ENCODE measurements around the gene PLCB1. TPM values are rescaled to one million over a fixed set of nuclear protein-coding genes. Genes with fewer than 3 reads are reported as not detected.

PLCB1 gene
- total RNA-seq, 2 experiments from 2014 or later: 1.0 to 1.2 TPM

DNA sequence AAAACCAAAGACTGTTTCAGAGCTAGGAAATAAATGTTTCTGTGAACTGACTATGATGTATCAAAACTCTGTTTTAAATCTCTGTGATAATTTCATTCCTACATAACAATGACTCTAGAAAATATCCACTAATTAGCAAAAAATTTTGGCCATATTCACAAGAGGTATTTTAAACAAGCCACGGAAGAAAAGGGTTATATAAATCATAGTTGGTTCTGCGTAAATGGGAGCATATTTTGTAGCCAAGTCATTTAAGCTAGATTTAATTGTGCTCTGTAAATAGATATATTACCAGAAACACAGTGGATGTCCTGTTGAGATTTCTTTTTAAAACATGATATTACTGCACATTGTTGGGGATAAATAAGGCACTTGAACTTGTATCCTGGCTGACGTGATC is 520.3 kb downstream of the PLCB1 start:
- POLR2A ChIA-PET: no interaction called here
- no peak overlapping the region for H3K4me3 Mint-ChIP-seq
- no peaks in the 10 kb centered on the region for H3K36me3 Mint-ChIP-seq (ENCODE audit: low read depth)
- no peaks in the 10 kb centered on the region for H3K27me3 Mint-ChIP-seq
- H3K27ac Mint-ChIP-seq: no peak overlapping the region
- H3K9me3 Mint-ChIP-seq: no peaks in the 10 kb centered on the region
- CTCF ChIA-PET: no interaction called here
- H3K4me1 Mint-ChIP-seq: no peaks in the 10 kb centered on the region
- DNase-seq: no peak

DNA sequence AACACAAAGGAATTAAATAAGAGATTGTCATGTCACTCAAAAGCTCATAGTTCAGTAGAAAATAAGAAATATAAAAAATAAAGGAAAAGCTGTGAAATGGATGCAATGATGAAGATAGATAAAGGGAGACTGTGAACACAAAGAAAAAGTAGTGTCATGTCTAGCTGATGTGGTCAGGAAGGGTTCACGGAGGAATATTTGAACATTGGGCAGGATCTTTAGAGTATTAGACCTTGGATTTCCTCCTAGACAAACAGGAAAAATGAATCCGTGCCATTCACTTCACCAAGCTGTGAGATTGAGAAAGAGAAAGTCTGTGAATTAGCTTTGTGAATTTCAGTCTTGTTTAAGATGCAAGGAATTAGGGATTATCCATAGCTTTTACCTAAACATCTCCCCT is 522.4 kb downstream of the PLCB1 start:
- H3K27ac Mint-ChIP-seq: no peak overlapping the region
- POLR2A ChIA-PET: no interaction called here
- CTCF ChIA-PET: interaction anchor here (1.0 kb wide), 1 partner anchor 8 kb away, joined by 3 read pairs; no protein-coding TSS in a partner anchor
- no peak for DNase-seq
- H3K9me3 Mint-ChIP-seq: no peaks in the 10 kb centered on the region
- H3K27me3 Mint-ChIP-seq: no peaks in the 10 kb centered on the region
- no peak overlapping the region for H3K4me3 Mint-ChIP-seq
- no peaks in the 10 kb centered on the region for H3K4me1 Mint-ChIP-seq
- H3K36me3 Mint-ChIP-seq (ENCODE audit: low read depth): no peaks in the 10 kb centered on the region

DNA sequence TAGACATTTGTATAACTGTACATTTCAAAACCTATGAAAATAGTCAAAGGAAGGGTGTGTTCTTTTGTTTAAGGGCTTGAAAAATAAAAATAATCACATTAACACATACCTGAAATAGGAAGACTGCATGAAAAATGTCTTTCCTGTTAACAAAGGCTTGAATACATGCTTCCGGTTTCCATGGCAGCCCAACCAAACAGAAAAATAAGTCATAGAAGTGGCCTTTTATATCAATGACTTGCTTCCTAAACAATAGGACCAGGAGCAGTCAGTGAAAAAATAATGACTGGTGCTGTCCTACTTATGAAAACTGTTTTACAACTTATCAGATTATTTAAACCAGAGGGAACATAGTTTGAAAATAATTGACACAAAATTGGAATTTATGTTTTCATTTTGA is 524.3 kb downstream of the PLCB1 start:
- no peaks in the 10 kb centered on the region for H3K4me1 Mint-ChIP-seq
- no peak for DNase-seq
- H3K36me3 Mint-ChIP-seq (ENCODE audit: low read depth): no peaks in the 10 kb centered on the region
- no peaks in the 10 kb centered on the region for H3K27me3 Mint-ChIP-seq
- H3K4me3 Mint-ChIP-seq: no peak overlapping the region
- CTCF ChIA-PET: no interaction called here
- no peak overlapping the region for H3K27ac Mint-ChIP-seq
- POLR2A ChIA-PET: no interaction called here
- H3K9me3 Mint-ChIP-seq: no peaks in the 10 kb centered on the region

DNA sequence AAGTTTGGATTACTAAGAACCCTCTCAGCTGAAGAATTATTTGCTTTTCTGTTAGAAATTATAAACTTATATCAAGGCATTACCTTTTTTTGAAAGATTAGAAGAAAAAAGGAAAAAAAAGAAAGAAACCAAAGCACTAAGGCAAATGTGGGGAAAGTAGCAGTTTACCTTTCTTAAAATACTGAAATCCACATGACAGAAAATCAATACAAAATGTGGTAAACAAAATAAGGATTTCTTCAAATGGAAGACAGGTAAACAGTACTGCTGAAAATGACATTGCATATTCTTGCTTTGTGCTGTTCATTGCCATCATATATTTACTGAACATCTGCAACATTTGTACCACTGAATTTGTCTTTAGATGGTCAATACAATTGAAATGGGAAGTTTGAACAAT is 525.6 kb downstream of the PLCB1 start:
- no peaks in the 10 kb centered on the region for H3K27me3 Mint-ChIP-seq
- DNase-seq: no peak
- no peak overlapping the region for H3K4me3 Mint-ChIP-seq
- no peaks in the 10 kb centered on the region for H3K4me1 Mint-ChIP-seq
- ChIA-PET CTCF (no interaction called here), POLR2A (no interaction called here)
- H3K36me3 Mint-ChIP-seq (ENCODE audit: low read depth): no peaks in the 10 kb centered on the region
- H3K9me3 Mint-ChIP-seq: no peaks in the 10 kb centered on the region
- no peak overlapping the region for H3K27ac Mint-ChIP-seq

DNA sequence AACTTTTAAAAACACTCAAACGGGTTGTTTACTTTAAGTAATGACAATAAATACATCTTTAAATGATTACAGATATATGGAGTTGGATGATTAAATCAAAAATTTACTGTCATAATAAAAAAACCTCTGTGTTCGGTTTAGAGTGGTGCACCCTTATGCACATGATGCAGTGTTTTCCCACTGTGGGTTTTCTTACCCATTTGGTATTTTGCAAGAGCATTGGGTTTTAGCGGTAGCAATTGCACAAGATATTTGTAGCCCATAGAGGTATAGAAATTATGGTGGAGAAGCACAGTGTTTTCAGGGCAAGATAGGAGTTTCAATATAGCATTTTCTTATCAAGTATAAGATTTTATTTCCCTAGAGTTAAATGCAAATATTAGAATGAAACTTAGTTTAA is 526.0 kb downstream of the PLCB1 start:
- ChIA-PET POLR2A (no interaction called here), CTCF (no interaction called here)
- no peaks in the 10 kb centered on the region for H3K36me3 Mint-ChIP-seq (ENCODE audit: low read depth)
- H3K9me3 Mint-ChIP-seq: no peaks in the 10 kb centered on the region
- H3K27me3 Mint-ChIP-seq: no peaks in the 10 kb centered on the region
- no peak overlapping the region for H3K27ac Mint-ChIP-seq
- H3K4me3 Mint-ChIP-seq: no peak overlapping the region
- no peak for DNase-seq
- no peaks in the 10 kb centered on the region for H3K4me1 Mint-ChIP-seq

DNA sequence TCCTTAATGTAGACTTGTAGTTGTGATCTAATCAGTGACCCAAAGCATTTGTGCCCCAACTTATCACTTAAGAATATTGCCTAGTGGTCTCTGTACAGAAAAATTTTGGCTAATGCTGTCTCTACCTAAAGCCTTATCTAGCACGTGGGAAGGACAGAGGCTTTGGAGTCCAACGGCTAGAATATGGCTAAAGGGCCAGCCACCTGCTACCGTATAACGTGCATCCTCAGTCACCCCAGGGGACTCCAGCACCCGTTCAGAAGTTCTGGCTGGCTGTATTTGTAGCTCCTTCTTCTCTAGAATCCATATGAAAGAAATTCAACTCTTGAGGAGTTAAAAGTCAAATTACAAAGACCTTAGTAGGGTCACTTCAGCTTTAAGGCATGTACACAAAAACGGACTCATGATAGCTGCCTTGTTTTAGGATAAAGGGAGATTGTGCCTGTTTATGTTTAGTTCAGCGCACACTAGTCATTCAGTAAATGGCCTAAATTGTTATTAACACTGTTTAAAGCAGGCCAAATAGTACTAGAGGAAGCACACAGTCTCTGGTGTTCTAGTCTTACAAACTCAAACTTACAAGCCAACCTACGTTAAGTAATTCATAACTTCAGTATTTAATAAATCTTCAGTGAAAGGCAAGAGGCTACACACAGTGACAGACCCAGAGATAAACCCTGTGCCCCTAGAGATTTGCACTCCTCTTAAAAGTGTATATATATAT is 529.3 kb downstream of the PLCB1 start:
- POLR2A ChIA-PET: no interaction called here
- H3K27me3 Mint-ChIP-seq: no peaks in the 10 kb centered on the region
- H3K36me3 Mint-ChIP-seq (ENCODE audit: low read depth): no peaks in the 10 kb centered on the region
- H3K4me1 Mint-ChIP-seq: no peaks in the 10 kb centered on the region
- DNase-seq: no peak
- H3K27ac Mint-ChIP-seq: no peak overlapping the region
- CTCF ChIA-PET: no interaction called here
- no peaks in the 10 kb centered on the region for H3K9me3 Mint-ChIP-seq
- H3K4me3 Mint-ChIP-seq: no peak overlapping the region

DNA sequence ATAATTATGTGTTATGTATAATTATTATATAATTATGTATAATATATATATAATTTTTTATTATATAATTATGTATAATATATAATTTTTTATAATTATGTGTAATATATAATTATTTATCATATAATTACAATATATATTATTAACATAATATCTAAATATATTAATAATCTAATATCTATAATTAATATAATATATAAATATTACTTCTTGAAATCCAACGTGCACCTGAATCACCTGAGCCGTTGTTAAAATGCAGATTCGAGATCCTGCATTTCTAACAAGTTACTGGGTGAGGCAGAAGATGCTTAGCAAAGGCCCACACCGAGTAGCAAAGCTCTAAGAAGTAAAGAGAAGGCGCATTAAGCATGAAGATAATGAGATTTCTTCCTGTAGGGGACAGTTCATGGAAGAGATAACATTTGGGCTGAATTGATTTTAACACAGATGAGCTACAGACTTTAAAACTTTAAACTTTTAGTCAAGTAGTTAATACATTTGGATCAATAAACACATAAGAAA is 530.4 kb downstream of the PLCB1 start:
- POLR2A ChIA-PET: no interaction called here
- CTCF ChIA-PET: no interaction called here
- no peaks in the 10 kb centered on the region for H3K36me3 Mint-ChIP-seq (ENCODE audit: low read depth)
- no peaks in the 10 kb centered on the region for H3K9me3 Mint-ChIP-seq
- H3K27me3 Mint-ChIP-seq: no peaks in the 10 kb centered on the region
- DNase-seq: no peak
- no peak overlapping the region for H3K4me3 Mint-ChIP-seq
- no peak overlapping the region for H3K27ac Mint-ChIP-seq
- H3K4me1 Mint-ChIP-seq: no peaks in the 10 kb centered on the region

DNA sequence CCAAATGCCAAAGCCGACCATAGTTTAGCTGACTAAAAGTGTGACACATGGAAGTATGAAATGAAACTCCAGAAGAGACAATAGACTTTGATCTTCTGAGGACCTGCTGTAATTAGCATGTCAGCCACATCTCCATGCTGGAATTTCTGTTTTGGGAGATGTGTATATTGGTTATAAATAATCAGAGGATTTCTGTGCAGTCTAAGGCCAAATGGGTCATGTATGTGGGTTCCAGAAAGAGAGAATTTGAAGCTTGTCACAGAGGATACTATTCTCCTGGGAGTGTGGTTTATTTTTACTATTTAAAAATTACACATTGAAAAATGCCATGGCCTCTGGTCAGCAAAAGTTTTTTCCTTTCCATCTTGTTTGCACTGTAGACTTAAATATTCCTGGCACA is 531.4 kb downstream of the PLCB1 start:
- H3K27ac Mint-ChIP-seq: no peak overlapping the region
- H3K4me1 Mint-ChIP-seq: no peaks in the 10 kb centered on the region
- no peak for DNase-seq
- no peak overlapping the region for H3K4me3 Mint-ChIP-seq
- H3K36me3 Mint-ChIP-seq (ENCODE audit: low read depth): no peaks in the 10 kb centered on the region
- H3K9me3 Mint-ChIP-seq: no peaks in the 10 kb centered on the region
- H3K27me3 Mint-ChIP-seq: no peaks in the 10 kb centered on the region
- CTCF ChIA-PET: no interaction called here
- POLR2A ChIA-PET: no interaction called here

DNA sequence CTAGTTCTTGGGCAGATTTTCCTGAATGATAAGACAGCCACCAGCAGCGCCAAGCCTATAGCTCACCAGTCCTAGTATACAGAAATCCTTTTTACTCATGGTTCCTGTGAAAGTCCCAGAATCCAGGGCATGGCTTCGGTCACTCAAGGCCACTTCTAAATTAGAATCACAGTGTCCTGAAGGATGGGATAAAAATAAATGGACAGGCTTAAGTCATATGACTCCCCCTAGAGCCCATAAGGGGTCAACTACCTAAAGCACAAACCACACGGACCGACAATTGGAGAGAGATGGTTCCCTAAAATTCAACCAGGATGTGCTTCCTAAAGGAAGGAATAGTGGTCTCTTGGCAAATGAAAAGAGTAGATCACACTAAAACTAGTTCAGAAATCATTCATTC is 532.7 kb downstream of the PLCB1 start:
- Mint-ChIP-seq H3K27me3 (peaks cover 3% of the 10 kb centered on the region), H3K4me3 (no peak overlapping the region), H3K36me3 (ENCODE audit: low read depth) (no peaks in the 10 kb centered on the region), H3K4me1 (peaks cover 3% of the 10 kb centered on the region), H3K27ac (no peak overlapping the region), H3K9me3 (no peaks in the 10 kb centered on the region)
- no peak for DNase-seq
- ChIA-PET CTCF (no interaction called here), POLR2A (no interaction called here)

DNA sequence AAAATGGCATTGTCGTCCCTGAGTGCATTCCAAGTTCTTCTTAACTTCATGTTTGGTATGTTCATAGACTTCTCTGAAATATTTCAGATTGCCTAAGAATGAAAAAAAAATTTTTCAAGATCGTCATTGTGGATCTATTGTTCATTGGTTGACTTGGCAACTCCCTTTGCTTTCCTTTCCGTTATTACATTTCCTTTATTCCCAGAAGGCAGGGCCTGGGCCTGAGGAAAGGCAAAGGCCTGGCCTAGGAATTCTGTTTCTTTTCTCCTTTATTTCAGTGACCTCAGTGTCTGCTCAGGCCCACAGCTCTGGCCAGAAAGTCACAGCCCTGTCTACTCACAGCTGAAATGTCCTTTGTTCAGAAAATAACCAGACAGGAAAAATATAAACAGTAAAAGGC is 535.2 kb downstream of the PLCB1 start:
- ChIA-PET POLR2A (no interaction called here), CTCF (no interaction called here)
- Mint-ChIP-seq H3K9me3 (no peaks in the 10 kb centered on the region), H3K27ac (no peak overlapping the region), H3K27me3 (peaks cover 3% of the 10 kb centered on the region), H3K36me3 (ENCODE audit: low read depth) (no peaks in the 10 kb centered on the region), H3K4me3 (no peak overlapping the region), H3K4me1 (peaks cover 9% of the 10 kb centered on the region)
- DNase-seq: no peak

DNA sequence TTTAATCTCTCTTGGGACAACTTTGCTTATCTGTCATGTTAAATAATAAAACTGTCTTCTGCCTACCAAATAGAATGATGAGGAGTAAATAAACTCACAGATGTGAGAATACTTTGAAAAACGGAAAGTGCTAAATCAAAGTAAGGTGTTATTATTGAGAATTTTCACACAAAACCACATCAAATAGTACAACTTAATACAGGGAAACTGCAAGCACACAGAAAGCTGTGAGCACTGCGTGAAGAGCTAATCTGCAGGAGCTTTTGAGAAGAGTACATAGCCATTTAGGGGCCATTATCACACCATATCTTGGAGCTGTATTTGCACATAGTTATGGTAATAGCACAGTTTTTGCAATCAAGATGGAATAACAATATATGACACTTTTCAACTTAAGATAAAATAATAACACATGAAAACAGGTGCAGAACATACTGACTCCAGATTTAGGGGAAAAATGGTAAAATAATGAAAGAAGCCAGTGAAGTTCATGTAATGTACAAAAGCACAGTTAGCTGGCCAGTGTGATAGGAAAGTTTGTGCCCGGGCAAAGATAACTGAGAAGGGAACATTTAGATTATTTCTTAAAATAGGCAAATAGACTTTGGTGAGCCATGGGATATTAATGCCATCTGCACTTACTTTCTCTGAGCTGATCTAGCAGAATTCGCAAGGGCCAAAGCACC is 538.3 kb downstream of the PLCB1 start:
- Mint-ChIP-seq H3K27me3 (peaks cover 3% of the 10 kb centered on the region), H3K27ac (no peak overlapping the region), H3K4me3 (no peak overlapping the region), H3K4me1 (peaks cover 9% of the 10 kb centered on the region), H3K9me3 (peaks cover under 1% of the 10 kb centered on the region), H3K36me3 (ENCODE audit: low read depth) (no peaks in the 10 kb centered on the region)
- CTCF ChIA-PET: no interaction called here
- POLR2A ChIA-PET: no interaction called here
- DNase-seq: no peak

DNA sequence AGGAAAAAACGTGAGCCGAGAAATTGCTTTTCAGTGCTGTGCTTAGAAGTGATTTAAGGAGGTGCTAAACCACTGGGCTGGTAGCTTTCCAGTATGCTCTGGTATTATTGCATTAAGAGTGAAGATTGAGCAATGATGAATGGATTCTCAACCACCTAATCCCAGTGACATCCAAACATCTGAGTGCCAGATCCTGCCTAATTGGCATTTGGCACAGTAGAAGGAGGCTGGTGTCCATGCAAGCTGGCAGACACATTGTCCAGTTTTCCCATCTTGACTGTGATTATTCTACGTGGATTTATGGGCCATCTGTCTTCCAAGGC is 538.8 kb downstream of the PLCB1 start:
- peaks cover 3% of the 10 kb centered on the region for H3K9me3 Mint-ChIP-seq
- peaks cover 9% of the 10 kb centered on the region for H3K4me1 Mint-ChIP-seq
- no peaks in the 10 kb centered on the region for H3K36me3 Mint-ChIP-seq (ENCODE audit: low read depth)
- no peak overlapping the region for H3K27ac Mint-ChIP-seq
- ChIA-PET CTCF (no interaction called here), POLR2A (no interaction called here)
- peaks cover 3% of the 10 kb centered on the region for H3K27me3 Mint-ChIP-seq
- DNase-seq: no peak
- no peak overlapping the region for H3K4me3 Mint-ChIP-seq

DNA sequence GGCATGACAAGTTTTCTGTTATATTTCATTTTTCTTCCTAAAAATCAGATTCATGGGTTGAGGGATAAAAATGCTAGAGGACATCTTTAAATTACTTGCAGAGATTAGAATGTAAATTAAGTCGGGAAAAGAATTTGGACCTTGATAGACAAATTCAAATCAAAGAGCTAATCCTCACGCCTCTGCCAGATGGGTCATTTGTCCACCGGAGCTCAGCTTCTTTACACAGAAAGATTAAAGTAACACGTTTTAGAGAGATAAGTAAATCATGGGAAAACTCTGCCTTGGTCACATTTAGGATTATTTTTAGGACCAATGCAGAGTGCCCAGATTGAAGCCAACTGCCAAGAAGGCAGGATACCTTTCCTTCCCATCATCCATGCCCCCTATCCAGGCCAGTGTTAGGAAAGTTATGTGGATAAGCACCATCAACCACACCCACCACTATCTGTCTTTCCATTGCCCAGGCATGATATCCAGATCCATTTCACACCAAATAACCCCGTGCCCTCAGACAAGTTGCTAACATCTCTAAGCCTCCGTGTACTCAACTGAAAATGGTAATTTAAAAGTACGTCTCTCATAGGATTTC is 539.4 kb downstream of the PLCB1 start:
- H3K27me3 Mint-ChIP-seq: peaks cover 3% of the 10 kb centered on the region
- POLR2A ChIA-PET: no interaction called here
- H3K27ac Mint-ChIP-seq: no peak overlapping the region
- CTCF ChIA-PET: no interaction called here
- no peak overlapping the region for H3K4me3 Mint-ChIP-seq
- peaks cover 5% of the 10 kb centered on the region for H3K9me3 Mint-ChIP-seq
- H3K4me1 Mint-ChIP-seq: peaks cover 9% of the 10 kb centered on the region
- no peak for DNase-seq
- H3K36me3 Mint-ChIP-seq (ENCODE audit: low read depth): no peaks in the 10 kb centered on the region

DNA sequence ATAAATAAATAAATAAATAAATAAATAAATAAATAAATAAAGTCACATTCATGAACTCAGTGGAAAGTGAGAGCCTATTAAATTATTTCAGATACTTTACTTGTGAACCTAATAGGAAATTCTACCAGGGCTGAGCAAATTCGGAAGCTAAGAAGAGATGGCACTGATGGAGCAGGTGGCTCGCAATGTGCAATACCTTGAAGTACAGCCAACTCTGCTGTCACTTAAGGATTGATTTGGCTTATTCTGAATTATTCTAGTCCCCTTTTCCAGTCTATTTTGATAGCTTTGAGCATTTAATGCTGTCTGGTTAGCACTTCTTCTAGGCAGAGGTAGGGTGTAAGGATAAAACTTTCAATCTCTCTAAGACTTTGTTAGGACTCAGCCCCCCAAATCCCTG is 541.0 kb downstream of the PLCB1 start:
- Mint-ChIP-seq H3K9me3 (peaks cover 5% of the 10 kb centered on the region), H3K4me3 (no peak overlapping the region), H3K27me3 (peaks cover 3% of the 10 kb centered on the region), H3K36me3 (ENCODE audit: low read depth) (no peaks in the 10 kb centered on the region), H3K27ac (no peak overlapping the region), H3K4me1 (peaks cover 9% of the 10 kb centered on the region)
- DNase-seq: no peak
- CTCF ChIA-PET: no interaction called here
- POLR2A ChIA-PET: no interaction called here
